AG09309 (cell line): ENCODE results near the gene COPZ2.
"Not testable (repeated sequence)": the region's sequence is repeated elsewhere in the genome, so short reads cannot be mapped to it uniquely, and the experiment has no call there.

Experiments used
- DNase-seq: peaks from one replicate; pipeline ENCODE4 v3.0.0-alpha.2; 2010; ENCODE audit warnings: low read depth
- H3K4me3 ChIP-seq: 2 replicates; pipeline ENCODE4 v1.5.1; 2011; ENCODE audit warnings: mild to moderate bottlenecking, low read depth, low read length, moderate library complexity; ENCODE audit not compliant: control insufficient read depth
- TF ChIP-seq, protein P1 (sequence below): IDR thresholded peaks from 2 replicates; pipeline ENCODE4 v1.5.1; 2011; ENCODE audit warnings: mild to moderate bottlenecking, low read depth, low read length, inconsistent platforms; ENCODE audit not compliant: insufficient read depth, control insufficient read depth; ENCODE audit errors: missing control alignments

COPZ2 gene

DNA sequence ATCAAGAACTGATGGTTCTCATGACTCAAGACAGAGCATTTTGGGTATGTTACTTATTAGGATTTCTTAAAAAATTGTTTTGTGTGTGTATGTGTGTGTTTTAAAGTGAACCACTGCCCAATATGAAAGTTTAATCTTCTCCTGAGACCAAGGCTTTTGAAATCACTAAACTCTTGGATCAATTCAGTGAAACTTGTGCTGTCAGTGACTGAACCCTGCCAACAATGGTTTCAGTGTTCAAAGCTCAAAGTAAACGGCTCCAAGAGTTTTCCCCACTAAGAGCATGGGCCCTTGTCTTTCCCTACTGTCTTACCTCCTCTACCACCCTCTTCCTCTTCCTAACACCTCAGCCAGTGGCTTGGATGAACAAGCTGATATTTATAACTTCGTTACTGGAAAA is 32.6 kb upstream of the COPZ2 start:
- TF ChIP-seq, protein P1, sequence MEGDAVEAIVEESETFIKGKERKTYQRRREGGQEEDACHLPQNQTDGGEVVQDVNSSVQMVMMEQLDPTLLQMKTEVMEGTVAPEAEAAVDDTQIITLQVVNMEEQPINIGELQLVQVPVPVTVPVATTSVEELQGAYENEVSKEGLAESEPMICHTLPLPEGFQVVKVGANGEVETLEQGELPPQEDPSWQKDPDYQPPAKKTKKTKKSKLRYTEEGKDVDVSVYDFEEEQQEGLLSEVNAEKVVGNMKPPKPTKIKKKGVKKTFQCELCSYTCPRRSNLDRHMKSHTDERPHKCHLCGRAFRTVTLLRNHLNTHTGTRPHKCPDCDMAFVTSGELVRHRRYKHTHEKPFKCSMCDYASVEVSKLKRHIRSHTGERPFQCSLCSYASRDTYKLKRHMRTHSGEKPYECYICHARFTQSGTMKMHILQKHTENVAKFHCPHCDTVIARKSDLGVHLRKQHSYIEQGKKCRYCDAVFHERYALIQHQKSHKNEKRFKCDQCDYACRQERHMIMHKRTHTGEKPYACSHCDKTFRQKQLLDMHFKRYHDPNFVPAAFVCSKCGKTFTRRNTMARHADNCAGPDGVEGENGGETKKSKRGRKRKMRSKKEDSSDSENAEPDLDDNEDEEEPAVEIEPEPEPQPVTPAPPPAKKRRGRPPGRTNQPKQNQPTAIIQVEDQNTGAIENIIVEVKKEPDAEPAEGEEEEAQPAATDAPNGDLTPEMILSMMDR: no peak
- DNase-seq: no peak

GRCh38 chr17:48068491-48068961 is 30.9 kb upstream of the COPZ2 start:
- DNase-seq: no peak
- TF ChIP-seq, protein P1: peak; percentile 54
- H3K4me3 ChIP-seq: no peak overlapping the region

More for the DNA sequence above, 32.6 kb upstream of the COPZ2 start:
- H3K4me3 ChIP-seq: no peak overlapping the region

- DNase-seq, H3K4me3 ChIP-seq: not testable (repeated sequence)
Measured at GRCh38 chr17:48067808-48068207, 30.2 kb upstream of the COPZ2 start.

GRCh38 chr17:48067245-48067644 is 29.6 kb upstream of the COPZ2 start:
- no peak overlapping the region for H3K4me3 ChIP-seq
- no peak for DNase-seq
- TF ChIP-seq, protein P1: no peak

DNA sequence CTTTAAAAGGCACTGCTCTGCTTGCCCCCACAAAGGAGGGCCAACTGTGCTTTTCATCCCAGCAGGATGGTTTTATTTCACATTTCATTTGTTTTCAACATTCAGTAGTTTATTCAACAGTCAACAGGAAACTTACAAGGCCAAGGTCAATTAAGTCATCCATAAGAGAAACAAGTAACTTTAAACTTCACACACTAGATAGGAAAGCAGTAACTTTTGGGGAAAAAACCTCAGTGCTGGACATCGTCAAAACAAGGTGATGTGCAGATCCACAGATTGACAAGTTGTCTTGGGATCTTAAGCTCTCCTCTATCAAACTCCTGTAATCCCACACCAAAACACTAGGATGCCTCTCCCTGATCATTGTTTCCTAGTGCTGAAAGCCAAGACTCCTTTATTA is 29.1 kb upstream of the COPZ2 start:
- H3K4me3 ChIP-seq: no peak overlapping the region
- no peak for DNase-seq
- TF ChIP-seq, protein P1: no peak

DNA sequence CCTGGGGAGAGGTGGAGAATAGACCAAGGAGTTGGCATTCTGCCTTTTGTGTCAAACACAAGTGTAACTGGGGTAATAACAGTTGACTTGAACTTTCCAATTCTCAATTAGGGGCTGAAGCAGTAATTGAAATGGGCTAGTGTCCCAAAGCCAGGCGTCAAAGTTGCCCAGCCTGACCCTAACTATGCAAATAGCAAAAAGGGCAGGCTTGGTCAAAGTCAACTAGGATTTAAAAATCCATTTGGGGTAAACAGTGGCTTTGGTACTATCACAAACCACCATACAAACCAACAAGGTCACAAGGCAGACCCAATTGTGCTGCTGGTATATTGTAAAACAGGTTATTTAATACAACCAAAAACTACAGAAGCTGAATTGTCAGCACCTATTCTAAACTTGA is 28.6 kb upstream of the COPZ2 start:
- TF ChIP-seq, protein P1: no peak
- DNase-seq: no peak

GRCh38 chr17:48064638-48065037 is 27.0 kb upstream of the COPZ2 start:
- DNase-seq: no peak
- TF ChIP-seq, protein P1: no peak
- H3K4me3 ChIP-seq: no peak overlapping the region

More for the DNA sequence above, 28.6 kb upstream of the COPZ2 start:
- no peak overlapping the region for H3K4me3 ChIP-seq
